Measurements from ENCODE around the gene LDLR.
"Not testable (repeated sequence)": the region's sequence is repeated elsewhere in the genome, so short reads cannot be mapped to it uniquely, and the experiment has no call there.

The LDLR gene

GRCh38 chr19:11102944-11103343 is 13.7 kb downstream of the LDLR start:
- H3K4me3 ChIP-seq, result no peak overlapping the region
- TF ChIP-seq, protein P1, sequence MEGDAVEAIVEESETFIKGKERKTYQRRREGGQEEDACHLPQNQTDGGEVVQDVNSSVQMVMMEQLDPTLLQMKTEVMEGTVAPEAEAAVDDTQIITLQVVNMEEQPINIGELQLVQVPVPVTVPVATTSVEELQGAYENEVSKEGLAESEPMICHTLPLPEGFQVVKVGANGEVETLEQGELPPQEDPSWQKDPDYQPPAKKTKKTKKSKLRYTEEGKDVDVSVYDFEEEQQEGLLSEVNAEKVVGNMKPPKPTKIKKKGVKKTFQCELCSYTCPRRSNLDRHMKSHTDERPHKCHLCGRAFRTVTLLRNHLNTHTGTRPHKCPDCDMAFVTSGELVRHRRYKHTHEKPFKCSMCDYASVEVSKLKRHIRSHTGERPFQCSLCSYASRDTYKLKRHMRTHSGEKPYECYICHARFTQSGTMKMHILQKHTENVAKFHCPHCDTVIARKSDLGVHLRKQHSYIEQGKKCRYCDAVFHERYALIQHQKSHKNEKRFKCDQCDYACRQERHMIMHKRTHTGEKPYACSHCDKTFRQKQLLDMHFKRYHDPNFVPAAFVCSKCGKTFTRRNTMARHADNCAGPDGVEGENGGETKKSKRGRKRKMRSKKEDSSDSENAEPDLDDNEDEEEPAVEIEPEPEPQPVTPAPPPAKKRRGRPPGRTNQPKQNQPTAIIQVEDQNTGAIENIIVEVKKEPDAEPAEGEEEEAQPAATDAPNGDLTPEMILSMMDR (IDR thresholded peaks at IDR 0.05), result no peak
- DNase-seq (ENCODE audit: low spot score), result no peak
- no peak overlapping the region for H3K27ac ChIP-seq

DNA sequence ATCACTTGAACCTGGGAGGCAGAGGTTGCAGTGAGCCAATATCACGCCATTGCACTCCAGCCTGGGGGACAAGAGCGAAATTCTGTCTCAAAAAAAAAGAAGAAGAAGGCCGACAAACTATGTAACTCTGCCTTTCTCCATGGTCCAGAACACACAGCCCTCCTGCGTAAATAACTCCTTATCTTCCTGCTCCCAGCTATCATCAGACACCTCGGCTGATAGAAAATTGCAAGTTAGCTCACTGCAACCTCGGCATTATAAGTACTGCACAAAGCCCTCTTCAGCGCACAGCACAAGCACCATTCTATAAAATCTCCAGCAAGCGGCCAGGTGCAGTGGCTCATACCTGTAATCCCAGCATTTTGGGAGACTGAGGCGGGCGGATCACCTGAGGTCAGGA is 14.4 kb downstream of the LDLR start:
- not testable (repeated sequence) for H3K4me3 ChIP-seq; H3K27ac ChIP-seq; DNase-seq (ENCODE audit: low spot score)

GRCh38 chr19:11105014-11105636 is 15.9 kb downstream of the LDLR start:
- no peak overlapping the region for H3K4me3 ChIP-seq
- TF ChIP-seq, protein P1 (IDR thresholded peaks at IDR 0.05), result no peak
- no peak for DNase-seq (ENCODE audit: low spot score)
- no peak overlapping the region for H3K27ac ChIP-seq

- TF ChIP-seq, protein P1 (IDR thresholded peaks at IDR 0.05), result no peak
- H3K27ac ChIP-seq, result no peak overlapping the region
- DNase-seq (ENCODE audit: low spot score), result no peak
- no peak overlapping the region for H3K4me3 ChIP-seq
These were observed 17.2 kb downstream of the LDLR start for GRCh38 chr19:11106477-11106876.

DNA sequence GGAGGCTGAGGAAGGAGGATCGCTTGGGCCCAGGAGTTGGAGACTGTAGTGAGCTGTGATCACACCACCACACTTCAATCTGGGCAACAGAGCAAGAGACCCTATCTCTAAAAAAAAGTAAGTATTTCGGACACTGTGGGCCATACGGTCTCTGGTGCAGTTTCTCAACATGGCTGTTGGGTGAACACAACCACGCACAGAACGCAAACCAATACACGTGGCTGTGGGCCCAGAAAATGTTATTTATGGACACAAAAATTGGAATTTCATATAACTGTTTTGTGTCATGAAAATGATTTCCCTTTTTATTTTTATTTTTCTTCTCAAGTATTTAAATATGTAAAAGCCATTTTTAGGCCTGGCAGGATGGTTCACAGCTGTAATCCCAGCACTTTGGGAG is 19.5 kb downstream of the LDLR start:
- TF ChIP-seq, protein P1 (IDR thresholded peaks at IDR 0.05), result no peak
- no peak for DNase-seq (ENCODE audit: low spot score)
- Histone ChIP-seq H3K4me3 (no peak overlapping the region), H3K27ac (no peak overlapping the region)

- TF ChIP-seq, protein P1 (IDR thresholded peaks at IDR 0.05), result no peak
- DNase-seq (ENCODE audit: low spot score), result no peak
- Histone ChIP-seq H3K27ac (no peak overlapping the region), H3K4me3 (no peak overlapping the region)
These were observed 22.0 kb downstream of the LDLR start for GRCh38 chr19:11111117-11111770.

- DNase-seq (ENCODE audit: low spot score), result no peak
- TF ChIP-seq, protein P1 (IDR thresholded peaks at IDR 0.05), result no peak
- no peak overlapping the region for H3K27ac ChIP-seq
- H3K4me3 ChIP-seq, result no peak overlapping the region
These were observed 22.5 kb downstream of the LDLR start for GRCh38 chr19:11111771-11112144.

Measured in coronary artery (tissue), 2 donors.